SH-SY5Y (cell line): ENCODE measurements around the gene MPZL3.

Experiments
- GATA2 ChIP-seq: IDR thresholded peaks from 2 replicates; pipeline ENCODE4 v1.6.1; 2011; ENCODE audit warnings: mild to moderate bottlenecking, low read depth, low read length
- GATA3 ChIP-seq: IDR thresholded peaks from 2 replicates; pipeline ENCODE4 v1.6.1; 2011; ENCODE audit warnings: low read depth, mild to moderate bottlenecking, low read length, moderate library complexity

- TF ChIP-seq GATA2 (no peak), GATA3 (no peak)
These were observed 38.4 kb downstream of the MPZL3 start for GRCh38 chr11:118213781-118214180.
